Measurements from ENCODE around the gene ZC3H7A.

DNA sequence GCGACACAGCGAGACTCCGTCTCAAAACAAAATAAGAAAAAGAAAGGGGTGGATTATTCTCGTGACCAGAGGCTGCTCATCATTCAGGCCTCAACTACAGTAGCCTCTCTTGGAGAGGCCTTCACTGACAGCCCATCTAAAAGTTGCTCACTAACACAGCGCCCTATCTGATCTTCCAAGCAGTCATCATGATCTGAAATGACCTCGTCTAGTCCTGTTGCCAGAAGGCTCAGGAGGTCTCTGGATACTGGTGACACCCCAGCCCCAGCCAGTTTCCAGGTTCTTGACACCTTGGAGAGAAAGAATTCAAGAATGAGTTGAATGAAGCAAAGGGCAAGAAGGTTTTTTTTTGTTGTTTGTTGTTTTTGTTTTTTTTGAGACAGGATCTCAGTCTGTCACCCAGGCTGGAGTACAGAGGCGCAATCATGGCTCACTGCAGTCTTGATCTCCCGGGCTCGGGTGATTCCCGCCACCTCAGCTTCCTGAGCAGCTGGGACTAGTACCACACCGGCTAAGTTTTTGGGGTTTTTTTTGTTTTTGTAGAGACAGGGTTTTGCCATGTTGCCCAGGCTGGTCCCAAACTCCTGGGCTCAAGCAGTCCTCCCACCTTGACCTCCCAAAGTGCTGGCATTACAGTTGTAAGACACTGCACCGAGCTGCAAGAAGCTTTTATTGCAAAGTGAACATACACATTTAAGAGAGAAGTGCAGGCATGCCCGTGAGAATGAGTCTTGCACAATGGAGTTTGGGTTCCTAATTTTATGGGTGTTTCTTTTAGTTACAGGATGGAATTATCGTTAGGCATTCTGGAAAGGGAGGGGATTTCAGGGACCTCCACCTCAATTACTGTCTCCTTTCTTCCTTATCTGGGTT, 2.7 kb upstream of the ZC3H7A start:
- TF ChIP-seq CEBPB (IDR thresholded peaks at IDR 0.05; ENCODE audit: low read depth, low read length) (no peak), POLR2A (IDR thresholded peaks at IDR 0.05; ENCODE audit: low read depth, low read length) (no peak), RFX5 (IDR thresholded peaks at IDR 0.05; ENCODE audit: low read depth, low read length) (no peak), MXI1 (IDR thresholded peaks at IDR 0.05; ENCODE audit: borderline replicate concordance, low read depth, low read length) (no peak), RAD21 (IDR thresholded peaks at IDR 0.05; ENCODE audit: low read length) (no peak), RCOR1 (IDR thresholded peaks at IDR 0.05; ENCODE audit: insufficient replicate concordance, low read length) (no peak), SMC3 (IDR thresholded peaks at IDR 0.05; ENCODE audit: low read depth, low read length) (no peak), FOS (IDR thresholded peaks at IDR 0.05; ENCODE audit: low read depth, low read length) (no peak), MAFK (IDR thresholded peaks at IDR 0.05; ENCODE audit: low read depth, low read length) (no peak), CHD1 (IDR thresholded peaks at IDR 0.05; ENCODE audit: low read depth, low read length) (no peak)
- TF ChIP-seq, protein P1, sequence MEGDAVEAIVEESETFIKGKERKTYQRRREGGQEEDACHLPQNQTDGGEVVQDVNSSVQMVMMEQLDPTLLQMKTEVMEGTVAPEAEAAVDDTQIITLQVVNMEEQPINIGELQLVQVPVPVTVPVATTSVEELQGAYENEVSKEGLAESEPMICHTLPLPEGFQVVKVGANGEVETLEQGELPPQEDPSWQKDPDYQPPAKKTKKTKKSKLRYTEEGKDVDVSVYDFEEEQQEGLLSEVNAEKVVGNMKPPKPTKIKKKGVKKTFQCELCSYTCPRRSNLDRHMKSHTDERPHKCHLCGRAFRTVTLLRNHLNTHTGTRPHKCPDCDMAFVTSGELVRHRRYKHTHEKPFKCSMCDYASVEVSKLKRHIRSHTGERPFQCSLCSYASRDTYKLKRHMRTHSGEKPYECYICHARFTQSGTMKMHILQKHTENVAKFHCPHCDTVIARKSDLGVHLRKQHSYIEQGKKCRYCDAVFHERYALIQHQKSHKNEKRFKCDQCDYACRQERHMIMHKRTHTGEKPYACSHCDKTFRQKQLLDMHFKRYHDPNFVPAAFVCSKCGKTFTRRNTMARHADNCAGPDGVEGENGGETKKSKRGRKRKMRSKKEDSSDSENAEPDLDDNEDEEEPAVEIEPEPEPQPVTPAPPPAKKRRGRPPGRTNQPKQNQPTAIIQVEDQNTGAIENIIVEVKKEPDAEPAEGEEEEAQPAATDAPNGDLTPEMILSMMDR (conservative IDR thresholded peaks at IDR 0.05; ENCODE audit: low read depth, low read length) = no peak
- TF ChIP-seq, protein P2, sequence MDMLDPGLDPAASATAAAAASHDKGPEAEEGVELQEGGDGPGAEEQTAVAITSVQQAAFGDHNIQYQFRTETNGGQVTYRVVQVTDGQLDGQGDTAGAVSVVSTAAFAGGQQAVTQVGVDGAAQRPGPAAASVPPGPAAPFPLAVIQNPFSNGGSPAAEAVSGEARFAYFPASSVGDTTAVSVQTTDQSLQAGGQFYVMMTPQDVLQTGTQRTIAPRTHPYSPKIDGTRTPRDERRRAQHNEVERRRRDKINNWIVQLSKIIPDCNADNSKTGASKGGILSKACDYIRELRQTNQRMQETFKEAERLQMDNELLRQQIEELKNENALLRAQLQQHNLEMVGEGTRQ (IDR thresholded peaks at IDR 0.05; ENCODE audit: low read depth, low read length) = no peak
- TF ChIP-seq, protein P3, sequence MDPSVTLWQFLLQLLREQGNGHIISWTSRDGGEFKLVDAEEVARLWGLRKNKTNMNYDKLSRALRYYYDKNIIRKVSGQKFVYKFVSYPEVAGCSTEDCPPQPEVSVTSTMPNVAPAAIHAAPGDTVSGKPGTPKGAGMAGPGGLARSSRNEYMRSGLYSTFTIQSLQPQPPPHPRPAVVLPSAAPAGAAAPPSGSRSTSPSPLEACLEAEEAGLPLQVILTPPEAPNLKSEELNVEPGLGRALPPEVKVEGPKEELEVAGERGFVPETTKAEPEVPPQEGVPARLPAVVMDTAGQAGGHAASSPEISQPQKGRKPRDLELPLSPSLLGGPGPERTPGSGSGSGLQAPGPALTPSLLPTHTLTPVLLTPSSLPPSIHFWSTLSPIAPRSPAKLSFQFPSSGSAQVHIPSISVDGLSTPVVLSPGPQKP (IDR thresholded peaks at IDR 0.05; ENCODE audit: borderline replicate concordance, low read depth, low read length) = no peak

Measured in IMR-90 (cell line).